ENCODE data around the gene NEURL1.
"Not testable (repeated sequence)": the region's sequence is repeated elsewhere in the genome, so short reads cannot be mapped to it uniquely, and the experiment has no call there.

NEURL1 gene

DNA sequence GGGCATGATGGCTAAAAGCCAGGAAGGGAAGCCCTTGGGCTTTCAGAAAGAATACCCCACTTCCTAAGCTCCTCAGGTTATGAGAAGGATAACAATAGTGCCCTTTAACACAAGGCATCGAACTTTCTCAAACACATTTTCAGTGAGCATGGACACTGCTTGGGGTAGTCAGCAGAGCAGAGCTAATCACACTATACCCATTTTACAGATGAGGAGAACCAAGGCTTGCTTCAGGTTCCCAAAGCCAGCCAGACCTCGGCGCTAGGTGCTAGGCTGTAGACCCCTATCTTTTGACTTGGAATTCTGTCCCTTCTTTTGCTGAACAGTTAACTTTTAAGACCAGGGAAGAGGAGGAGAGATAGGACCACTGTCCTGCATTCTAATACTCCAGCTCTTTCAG is 1.8 kb downstream of the NEURL1 start:
- DNase-seq: no peak

DNA sequence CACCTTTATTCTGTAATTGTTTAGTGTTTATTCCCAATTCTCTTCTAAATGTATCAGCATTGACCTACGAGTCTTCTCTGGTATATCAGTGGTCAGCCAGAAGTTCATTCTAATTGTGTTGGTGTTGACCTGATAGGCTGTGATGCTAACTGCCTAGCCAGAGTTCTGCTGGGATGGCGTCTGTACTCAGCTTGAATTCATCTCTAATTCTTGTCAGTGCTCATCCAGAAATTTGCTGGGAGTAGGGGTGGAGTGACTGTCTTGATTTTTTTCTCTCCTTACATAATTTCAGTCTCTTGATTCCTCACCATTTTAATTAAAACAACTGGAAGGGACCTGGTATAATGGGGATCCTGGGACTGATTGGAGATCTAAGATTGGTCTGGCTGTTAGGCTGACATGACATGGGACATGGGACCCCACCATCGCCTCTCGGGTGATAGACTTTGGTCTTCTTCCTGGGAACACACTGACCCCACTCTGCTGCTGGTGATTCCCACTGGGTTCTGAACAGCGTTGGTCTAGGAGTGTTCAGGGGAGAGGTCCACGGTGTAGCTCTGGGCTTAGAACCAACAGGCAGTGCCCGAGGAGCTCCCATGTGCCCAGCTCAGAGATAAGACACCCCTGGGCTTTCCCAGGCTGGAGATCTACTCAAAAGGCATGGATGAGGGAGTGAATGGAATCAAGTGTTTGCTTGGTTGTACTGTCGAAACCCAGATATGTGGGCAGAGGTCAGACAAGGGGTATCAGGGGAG is 3.8 kb downstream of the NEURL1 start:
- no peak for DNase-seq

DNA sequence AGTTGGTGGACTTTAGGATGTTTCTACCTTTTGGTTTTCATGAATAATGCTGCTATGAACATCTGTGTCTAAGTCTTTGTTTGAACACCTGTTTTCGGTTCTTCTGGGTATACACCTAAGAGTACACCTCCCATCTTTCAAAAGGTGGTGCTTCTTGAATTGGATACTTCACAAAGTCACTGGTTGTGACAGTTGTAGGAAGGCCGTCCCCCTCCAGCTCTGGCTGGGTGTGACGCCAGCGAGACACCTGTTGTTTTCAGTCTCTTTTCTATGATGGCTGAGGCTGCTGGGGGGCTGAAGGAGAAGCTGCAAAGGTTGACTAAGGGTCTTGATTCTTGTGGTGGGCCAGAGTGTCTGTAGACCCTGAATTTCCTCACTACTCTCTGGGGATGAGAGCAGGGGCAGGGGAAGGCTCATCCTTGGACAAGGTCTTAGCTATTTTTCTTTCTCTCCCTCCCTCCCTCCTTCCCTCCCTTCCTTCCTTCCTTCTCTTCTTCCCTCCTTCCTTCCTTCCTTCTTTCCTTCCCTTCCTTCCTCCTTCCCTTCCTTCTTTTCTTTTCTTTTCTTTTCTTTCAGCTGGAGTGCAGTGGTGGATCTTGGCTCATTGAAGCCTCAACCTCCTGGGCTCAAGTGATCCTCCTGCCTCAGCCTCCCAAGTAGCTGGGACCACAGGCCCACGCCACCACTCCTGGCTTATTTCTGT is 5.6 kb downstream of the NEURL1 start:
- DNase-seq: no peak

DNA sequence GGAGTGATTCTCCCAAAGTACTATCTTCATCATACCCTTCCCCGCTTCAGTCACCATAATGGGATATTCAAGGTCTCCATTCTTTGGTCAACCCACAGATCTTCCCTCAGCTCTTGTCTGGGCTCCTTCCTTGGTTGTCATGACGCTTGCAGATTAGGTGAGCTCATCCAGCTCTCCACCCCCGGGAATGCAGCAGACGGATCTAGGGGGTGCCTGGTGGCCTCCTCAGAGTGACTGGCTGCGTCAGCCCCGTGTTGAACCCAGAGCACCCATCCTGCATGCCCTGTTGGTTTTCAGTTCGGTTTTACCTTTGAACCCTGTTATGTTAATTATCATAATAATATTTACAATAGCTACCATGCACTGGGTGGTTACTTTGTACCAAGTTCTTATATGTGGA is 6.4 kb downstream of the NEURL1 start:
- no peak for DNase-seq

DNA sequence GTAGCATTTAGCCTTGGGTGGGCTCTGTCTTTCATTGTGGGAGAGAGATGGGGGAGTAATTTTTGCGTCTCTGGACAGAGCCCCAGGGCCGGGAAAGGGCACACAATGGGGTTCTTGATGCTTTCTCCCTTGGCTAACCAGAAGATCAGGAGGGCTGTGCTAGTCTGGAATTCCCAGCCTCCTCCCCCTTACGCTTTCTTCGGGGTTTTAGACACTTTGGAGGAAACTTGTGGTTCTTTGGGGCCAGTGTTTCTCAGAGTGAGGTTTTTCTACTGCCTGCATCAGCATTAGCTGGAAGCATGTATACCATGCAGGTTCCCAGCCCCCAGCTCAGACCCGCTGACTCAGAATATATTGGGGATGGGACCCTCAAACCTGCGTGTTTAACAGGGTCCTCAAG is 7.0 kb downstream of the NEURL1 start:
- DNase-seq: no peak

DNA sequence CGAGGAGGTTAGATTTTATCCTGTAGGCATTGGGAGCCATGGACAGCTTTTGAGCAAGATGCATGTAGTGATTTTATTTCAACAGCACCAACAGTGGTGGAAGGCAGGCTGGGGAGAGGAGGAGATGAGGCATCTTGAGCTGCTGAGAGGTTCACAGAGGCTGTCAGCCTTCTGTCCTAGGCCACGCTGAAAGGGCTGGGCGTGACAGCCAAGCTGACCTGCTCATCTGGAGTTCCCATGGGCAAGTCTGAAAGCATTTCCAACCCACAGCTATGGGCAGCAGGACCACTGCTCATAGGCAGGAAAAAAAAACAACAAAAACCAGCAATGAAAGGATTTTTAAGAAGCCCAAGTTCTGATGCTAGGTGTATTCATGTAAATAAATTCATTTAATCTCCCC is 7.7 kb downstream of the NEURL1 start:
- no peak for DNase-seq

DNA sequence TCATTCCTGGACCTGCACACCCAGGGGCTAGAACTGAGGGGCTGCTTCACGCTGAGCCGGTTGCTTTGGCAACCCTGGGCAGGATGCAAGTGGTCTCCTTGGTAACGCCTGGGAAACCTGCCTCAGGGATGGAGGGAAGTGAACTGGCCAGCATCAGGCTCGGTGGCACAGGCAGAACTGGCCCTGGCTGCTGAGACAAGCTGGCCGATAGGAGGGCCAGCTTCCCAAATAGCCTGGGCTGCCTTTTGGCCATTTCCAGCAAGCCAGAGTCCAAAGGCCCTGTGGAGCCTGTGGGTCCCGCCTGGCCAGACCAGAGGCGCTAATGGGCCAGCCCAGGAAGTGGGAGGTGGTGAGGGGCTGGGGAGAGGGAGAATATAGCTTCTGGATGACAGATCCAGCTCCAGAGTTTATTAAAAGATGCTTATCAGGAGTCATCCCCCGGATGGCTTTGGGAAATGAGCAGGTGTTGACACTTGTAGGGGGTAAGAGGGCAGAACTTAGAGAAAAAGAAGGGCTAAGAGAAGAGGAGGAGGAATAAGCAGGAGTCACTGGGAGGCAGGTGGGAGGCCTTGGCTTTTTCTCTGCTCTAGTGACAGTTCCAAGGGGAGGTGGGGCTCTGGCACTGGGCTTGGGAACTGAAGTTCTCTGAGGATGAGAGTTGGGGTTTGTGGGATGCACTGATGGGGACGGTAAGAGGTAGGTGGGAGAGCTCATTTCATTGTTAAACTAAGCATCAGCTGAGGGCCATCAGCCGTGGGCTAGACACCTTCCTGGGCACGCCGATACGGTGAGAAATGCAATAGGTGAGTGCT is 9.6 kb downstream of the NEURL1 start:
- DNase-seq: no peak

DNA sequence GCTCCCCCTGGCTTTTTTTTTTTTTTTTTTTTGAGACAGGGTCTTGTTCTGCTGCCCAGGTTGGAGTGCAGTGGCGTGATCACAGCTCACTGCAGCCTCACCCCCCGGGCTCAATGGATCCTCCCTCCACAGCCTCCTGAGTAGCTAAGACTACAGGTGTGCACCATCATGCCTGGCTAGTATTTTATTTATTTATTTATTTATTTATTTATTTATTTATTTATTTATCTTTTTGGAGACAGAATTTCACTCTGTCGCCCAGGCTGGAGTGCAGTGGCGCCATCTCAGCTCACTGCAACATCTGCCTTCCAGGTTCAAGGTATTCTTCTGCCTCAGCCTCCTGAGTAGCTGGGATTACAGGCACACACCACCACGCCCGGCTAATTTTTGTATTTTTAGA is 10.3 kb downstream of the NEURL1 start:
- DNase-seq: not testable (repeated sequence)

DNA sequence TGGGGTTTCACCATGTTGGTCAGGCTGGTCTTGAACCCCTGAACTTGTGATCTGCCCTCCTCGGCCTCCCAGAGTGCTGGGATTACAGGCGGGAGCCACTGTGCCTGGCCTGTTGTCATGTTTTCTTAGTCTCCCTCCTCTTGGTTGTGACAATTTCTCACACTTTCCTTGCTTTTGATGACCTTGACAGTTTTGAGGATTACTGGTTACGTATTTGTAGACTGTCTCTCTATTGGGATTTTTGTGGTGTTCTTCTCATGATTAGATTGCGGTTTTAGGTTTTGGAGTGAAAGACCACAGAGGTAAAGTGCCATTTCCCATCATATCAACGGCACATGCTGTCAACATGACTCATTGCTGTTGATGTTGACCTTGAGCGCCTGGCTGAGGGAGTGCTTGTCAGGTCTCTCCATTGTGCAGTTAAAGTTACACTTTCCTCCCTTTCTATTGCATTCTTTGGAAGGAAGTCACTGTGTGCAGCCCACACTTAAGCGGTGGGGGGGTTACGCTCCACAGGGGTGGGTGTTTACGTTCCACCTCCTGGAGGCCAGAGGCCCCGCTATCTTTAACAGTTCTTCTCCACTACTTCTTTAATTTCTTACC is 10.8 kb downstream of the NEURL1 start:
- DNase-seq: no peak

DNA sequence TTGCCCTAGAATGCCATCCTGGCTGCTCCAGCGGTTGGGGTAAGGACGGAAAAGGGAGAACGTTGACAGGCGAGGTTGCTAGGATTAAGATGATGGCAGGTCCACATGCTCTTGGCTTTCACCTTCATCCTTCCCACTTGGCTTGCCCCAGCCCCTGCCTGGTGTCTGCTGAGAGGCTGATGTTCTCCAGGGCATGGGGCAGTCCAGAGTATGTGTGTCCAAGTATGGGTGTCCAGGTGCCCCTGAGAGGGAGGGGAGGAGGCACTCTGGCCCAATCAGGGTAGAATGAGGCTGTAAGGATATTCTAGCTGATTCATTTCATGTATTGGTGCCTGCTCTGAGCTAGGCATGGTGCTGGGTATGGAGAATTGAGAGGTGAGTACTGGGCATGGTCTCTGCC is 12.6 kb downstream of the NEURL1 start:
- no peak for DNase-seq

DNA sequence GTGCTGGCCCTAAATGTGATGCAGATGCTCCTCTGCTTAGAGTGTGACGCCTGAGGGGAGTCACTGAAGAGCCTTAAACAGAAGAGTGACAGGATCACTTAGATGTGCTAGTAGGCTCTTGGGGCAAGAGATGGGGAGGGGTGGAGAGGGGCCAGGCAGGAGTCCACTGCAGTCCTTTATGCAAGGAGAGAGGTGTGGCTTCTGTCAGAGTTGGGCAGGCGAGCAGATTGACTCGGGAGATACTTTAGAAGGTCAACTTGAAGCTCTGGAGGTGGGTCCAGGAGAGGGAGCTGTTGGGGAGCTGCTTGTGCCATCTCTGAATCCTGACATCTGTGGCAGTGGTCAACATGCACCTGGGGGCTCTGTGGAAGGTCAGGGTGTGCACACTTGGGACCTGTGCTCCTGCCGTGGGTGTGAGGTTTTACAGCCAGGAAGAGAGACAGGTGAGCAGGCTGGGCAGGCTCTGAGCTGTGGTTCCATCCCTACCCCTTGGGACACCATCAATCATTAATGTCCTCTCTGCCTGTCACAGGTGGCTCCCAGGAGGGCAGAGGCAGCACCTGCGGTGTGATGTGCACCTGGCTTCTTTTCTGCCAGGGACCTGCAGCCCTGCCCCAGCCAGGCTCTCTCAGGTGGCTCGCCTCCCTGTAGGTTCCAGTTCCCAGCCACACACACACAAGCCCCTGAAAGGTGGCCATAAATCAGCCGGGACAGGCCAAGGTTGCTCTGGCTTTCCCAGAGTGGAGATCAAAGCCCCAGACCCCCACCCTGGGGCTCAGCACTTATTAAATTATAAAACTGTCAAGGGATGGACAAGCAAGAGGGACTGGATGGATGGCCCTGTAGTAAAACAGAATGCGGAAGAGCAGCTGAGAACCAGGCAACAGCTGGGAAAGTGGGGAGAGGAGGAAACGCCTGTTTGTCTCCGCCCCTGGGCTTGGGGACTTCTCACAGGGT is 14.0 kb downstream of the NEURL1 start:
- peak in 1 of 2 experiments; percentile 75 for DNase-seq

DNA sequence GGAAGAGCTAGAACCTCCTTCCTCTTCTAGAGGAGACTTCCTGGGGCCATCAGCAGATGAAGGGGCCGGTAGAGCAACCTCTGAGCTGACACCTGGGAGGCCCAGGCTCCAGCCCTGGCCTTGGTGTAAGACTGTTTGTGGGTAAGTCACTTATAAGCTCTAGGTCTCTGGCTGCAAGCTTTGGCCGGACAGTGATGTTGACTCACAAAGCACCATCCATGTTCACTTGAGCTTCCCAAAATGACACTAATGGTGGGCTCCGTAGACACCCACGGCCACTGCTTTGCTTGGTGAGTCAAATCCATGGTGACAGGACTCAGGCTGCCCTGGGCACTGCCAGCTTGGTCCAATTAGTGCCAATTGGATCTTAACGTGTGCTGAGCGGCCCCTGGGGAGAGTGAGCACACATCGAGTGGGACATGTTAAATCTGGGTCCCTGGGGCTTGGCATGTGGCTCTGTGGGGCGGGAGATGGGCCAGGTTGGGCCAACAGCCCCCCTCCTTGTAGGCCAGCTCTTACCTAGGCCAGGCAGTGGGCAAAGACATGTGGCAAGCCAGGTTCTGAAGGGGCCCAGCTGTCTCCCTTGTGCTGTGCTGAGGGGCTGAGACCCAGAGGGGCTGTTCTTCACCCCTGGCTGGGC is 16.7 kb downstream of the NEURL1 start:
- DNase-seq: no peak

DNA sequence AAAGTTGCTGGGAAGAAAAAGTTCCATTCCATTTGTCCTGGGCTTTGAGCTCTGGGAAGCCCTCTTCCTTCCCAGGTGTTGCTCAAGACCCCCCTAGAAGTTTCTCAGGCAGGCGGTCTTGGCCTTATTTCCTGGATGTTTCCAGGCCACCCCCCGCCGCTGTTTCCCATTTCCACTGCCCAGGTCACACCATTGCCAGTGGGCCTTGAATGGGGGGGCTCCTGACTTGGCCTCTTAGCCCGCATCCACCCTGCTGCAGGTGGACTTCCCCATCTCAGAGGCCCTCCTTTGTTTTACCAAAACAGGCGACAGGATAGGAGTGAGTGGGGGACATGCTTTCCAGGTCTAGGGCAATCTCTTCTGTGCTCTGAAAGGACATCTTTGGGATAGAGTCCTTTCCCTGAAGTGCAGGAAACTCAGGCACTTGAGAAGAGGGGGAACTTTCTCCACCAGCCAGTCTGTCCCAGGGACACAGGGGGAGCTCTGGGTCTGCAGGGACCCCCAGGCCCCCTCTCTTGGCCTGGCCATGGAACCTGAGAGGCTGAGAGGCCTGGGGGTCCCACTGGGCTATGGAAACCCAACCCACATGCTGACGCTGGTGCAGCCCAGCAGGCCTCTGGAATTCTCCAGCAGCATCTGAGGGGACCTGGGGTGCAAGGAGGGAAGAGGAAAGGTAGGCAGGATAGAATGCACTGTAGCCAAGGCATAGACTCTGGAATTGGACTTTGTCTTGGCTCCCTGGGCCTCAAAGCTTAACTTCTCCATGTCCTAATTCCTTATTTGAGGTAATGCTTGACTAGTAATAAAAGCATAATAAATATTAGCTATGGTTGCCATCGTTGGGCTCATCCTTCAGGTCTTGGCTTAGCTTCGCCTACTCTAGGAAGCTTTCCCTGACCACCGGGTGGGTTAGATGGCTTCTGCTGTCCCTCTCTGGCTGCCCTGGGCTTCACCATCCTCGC is 17.6 kb downstream of the NEURL1 start:
- no peak for DNase-seq

DNA sequence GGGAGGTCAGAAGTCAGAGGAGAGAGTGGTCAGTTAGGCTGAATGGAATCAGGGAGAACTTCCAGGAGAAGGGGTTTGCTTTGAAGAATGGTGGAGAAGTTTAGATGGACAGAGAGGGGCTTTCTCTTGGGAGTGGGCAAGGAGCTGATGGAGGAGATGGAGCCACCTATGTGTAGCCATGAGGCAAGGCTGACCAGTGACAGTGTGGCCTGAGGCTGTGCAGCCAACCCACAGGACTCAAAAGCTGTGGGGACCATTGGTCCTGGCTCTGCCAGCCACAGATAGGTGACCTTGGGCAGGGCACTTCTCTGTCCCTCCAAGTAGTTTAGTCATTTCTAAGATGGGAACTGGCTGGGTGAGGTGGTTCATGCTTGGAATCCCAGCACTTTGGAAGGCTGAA is 18.7 kb downstream of the NEURL1 start:
- DNase-seq: no peak

DNA sequence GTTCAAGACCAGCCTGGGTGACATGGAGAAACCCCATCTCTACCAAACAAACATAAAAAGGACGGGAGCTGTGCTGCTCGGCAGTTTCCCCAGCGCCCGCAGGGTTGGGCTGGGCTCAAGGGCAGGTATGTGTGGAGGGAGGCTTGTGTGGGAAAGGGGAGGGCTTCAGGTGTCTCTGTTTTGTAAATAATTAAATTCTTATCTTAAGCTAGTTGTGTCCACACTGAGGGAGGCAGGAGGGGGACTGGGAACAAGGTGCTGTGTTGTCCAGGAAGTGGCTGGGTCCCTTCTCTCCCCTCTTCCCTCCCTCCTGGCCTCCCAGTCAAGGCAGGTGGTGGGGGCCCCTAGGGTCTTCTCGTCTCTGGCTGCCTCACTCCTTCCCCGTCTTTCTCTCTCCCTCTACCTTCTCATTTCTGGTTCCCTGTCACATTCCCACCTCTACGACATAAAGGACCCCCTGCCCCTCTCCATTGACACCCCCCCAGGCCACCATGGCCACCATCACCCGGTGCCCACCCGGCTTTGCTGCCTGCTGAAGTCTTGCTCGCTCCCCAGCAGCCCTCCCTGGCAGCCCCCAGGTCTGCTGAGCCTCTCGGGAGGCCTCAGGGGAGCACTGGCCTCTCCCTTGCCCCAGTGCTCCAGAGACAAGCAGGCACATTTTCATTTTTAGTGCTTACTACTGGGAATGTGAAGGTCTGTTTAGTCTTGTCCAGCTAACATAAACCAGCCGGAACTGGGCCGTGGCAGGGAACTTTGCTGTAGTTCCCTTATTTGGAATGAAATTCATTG is 19.3 kb downstream of the NEURL1 start:
- no peak for DNase-seq

DNA sequence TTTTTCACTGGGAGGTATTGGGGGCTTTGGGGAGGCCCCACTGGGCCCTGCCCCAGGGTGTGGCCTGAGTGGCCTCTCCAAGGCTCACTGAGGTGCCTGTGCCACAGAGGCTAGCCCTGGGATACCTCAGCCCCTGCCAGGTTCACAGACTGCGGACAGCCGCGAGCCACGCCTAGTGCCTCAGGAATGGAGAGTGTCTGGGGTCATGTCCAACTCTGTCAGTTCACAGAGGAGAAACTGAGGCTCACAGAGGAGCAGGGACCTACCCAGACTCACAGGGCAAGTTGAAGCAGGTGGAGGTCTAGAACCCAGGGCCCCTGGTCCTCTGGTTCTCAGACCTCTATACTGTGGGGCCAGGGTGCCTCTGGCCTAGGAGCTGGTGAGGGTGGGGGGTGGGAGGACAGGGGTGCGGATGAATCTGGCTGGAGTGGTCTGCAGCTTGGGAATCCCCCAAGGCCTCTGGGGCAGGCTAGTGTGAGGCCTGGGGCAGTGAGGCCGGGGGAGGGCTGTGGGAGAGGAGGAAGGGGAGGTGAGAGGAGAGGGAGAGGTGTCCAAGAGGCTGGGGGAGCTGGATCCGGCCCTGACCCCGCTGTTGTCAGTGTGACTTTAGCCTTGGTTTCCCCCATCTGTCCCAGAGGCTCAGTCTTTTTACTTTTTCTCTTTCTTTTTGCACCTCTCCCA is 20.0 kb downstream of the NEURL1 start:
- DNase-seq: no peak

DNA sequence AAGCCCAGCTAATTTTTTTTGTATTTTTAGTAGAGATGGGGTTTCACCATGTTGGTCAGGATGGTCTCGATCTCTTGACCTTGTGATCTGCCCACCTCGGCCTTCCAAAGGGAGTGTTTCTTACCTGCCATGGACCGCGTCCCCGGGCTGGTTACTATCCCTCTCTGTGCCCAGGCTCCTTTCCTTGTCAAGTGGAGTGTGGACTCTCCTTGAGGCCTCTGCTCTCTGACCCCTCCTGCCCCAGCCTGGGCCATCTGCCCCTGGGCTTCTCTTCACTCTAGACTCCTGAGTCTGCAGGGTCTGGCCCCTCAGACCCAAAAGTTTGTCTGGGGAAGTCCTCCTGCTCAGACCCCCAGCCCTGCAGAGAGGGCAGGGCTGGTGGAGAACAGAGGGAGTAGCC is 20.7 kb downstream of the NEURL1 start:
- DNase-seq: no peak

DNA sequence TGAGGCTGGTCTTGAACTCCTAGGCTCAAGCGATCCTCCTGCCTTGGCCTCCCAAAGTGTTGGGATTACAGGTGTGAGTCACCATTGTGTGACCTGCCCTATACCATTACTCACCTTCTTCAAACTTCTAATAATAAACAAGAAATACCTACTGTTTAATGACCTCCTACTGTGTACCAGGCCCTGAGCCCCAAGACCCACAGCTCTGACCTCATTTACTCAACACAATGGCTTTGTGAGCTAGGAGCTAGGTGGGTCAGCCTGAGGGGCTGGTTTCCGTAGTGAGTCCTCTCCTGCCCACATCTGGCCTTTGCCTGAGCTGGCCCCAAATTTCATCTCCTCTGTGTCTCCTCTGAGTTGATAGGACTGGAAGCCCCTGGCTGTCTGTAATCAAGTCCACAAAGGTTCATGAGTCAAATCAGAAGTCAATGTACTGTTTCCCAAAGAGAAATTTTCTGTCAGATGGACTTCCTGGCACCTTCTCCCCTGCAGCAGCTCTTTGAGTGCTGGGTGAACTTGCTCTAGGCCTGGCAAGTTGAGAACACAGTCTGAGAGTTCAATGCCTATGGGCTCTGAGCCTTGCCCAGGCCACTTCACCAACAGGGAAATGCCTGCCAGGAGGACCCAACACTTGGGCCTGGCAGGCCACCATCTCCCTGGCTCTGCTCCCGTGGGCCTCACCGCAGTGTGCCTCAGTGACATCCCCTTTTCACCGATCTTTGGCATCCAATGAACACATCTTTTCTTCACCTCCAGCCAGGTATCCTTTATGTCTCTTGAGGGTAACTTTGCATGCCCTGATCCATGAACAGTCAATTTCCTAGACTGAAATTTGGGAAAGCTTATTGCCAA is 24.0 kb downstream of the NEURL1 start:
- no peak for DNase-seq

All from NCI-H2081 (cell line).